Suprapubic skin (tissue), 4 donors: ENCODE measurements around the gene SEC22B.
"Not testable (repeated sequence)": the region's sequence is repeated elsewhere in the genome, so short reads cannot be mapped to it uniquely, and the experiment has no call there.

Experiments
- CTCF ChIP-seq, 2 donors: fragments of 200-600 bp in 1 of 2; fragments of 450-650 bp in 1 of 2; sonication (generic) in 1 of 2; IDR thresholded peaks; one replicate each; pipeline ENCODE4 v1.5.1; 2016 to 2019; ENCODE audit warnings: antibody characterized with exemption in 2 of 2, mild to moderate bottlenecking in 1 of 2, moderate library complexity in 1 of 2
- POLR2A ChIP-seq, 2 donors: fragments of 450-650 bp; IDR thresholded peaks; one replicate each; pipeline ENCODE4 v1.6.1; 2017; ENCODE audit warnings: antibody characterized with exemption in 2 of 2, mild to moderate bottlenecking in 2 of 2, moderate library complexity in 2 of 2
- POLR2AphosphoS5 ChIP-seq, 3 donors: sonication (generic); formaldehyde crosslinking; IDR thresholded peaks; one replicate each; pipeline ENCODE4 v1.6.1; 2017; ENCODE audit warnings: antibody characterized with exemption in 3 of 3

- not testable (repeated sequence) for TF ChIP-seq CTCF, POLR2AphosphoS5, POLR2A (IDR thresholded peaks at IDR 0.05)
Measured at GRCh38 chr1:120210754-120211153, 34.4 kb upstream of the SEC22B start.
